Psoas muscle (tissue), 8 donors: ENCODE data around the gene NUP188. TPM values are rescaled to one million over a fixed set of nuclear protein-coding genes. Genes with fewer than 3 reads are reported as not detected.
"Not testable (repeated sequence)": the region's sequence is repeated elsewhere in the genome, so short reads cannot be mapped to it uniquely, and the experiment has no call there.

Experiments
- ATAC-seq, 4 donors: fragments of 200-7000 bp; cut with Tn5 transposase; one replicate each; pipeline ENCODE4 v1.9.1; 2020; ENCODE audit warnings: moderate library complexity in 3 of 4, mild to moderate bottlenecking in 2 of 4
- DNase-seq, 2 donors: peaks; one replicate each; pipeline ENCODE4 v3.0.0-alpha.2; 2020
- H3K27ac ChIP-seq: fragments of 200-600 bp; one replicate; pipeline ENCODE4 v1.8.0; 2022
- H3K27me3 ChIP-seq, 3 donors: fragments of 200-600 bp in 1 of 3; one replicate each; pipeline versions ENCODE4 v1.6.1 to v1.8.0; 2013 to 2022; ENCODE audit warnings: low read length in 2 of 3, mild to moderate bottlenecking in 2 of 3, moderate library complexity in 1 of 3; ENCODE audit not compliant: insufficient read depth in 3 of 3
- H3K36me3 ChIP-seq, 2 donors: fragments of 200-600 bp in 1 of 2; one replicate each; pipeline versions ENCODE4 v1.6.1 to v1.8.0; 2013 to 2022; ENCODE audit warnings: low read depth in 1 of 2, mild to moderate bottlenecking in 1 of 2, moderate library complexity in 1 of 2; ENCODE audit not compliant: insufficient read depth in 1 of 2
- H3K4me1 ChIP-seq: fragments of 200-600 bp; one replicate; pipeline ENCODE4 v1.8.0; 2022
- H3K4me3 ChIP-seq: fragments of 200-600 bp; one replicate; pipeline ENCODE4 v1.8.0; 2022; ENCODE audit warnings: mild to moderate bottlenecking
- H3K9me3 ChIP-seq: fragments of 200-600 bp; one replicate; pipeline ENCODE4 v1.8.0; 2022
- CTCF ChIP-seq: fragments of 200-600 bp; IDR thresholded peaks from one replicate; pipeline ENCODE4 v1.8.0; 2022; ENCODE audit warnings: antibody characterized with exemption
- WGBS, 3 donors: extraction: QIAGEN DNeasy Blood & Tissue Kit; methylation state at CpG; one replicate each; pipeline versions ENCODE4 v1.1.6 to v1.1.7; 2013; 5-methylcytosine and 5-hydroxymethylcytosine counted together
- intact Hi-C, 2 donors: fragments of 100-400 bp; cut with DNase I; formaldehyde crosslinking; loops; one replicate each; pipeline versions ENCODE4 v1.11.0 to v1.14.2; 2022
- polyA plus RNA-seq, 3 donors: library from polyadenylated mRNA; stranded (reverse); fragments of 200-250 nt; gene quantifications; one replicate each; pipeline ENCODE4 v1.2.3, GENCODE V29; 2013
- total RNA-seq, 4 donors: library from RNA; stranded (reverse); fragmentation: NEBNext Ultra II Directional in 2 of 4; extraction: Animal tissue kit (Norgen Biotek cat#: 25700) in 2 of 4; gene quantifications; one replicate each; pipeline versions ENCODE4 v1.2.1 to v1.2.4, GENCODE V29; 2021 to 2023
- donor health status: healthy with polysubstance abuse.
- donor health status: DM: no; HTN: no; CAD: no; lungs with moderate emphysema.
- donor health status: Bipolar disorder and iron deficiency.
- donor health status: healthy.
- donor health status: DM: yes; HTN: yes; CAD: no.
- donor health status: DM: no; HTN: no; CAD: no.
- donor health status: DM: no; HTN: no; CAD: no.
- donor health status: DM: yes; HTN: yes; CAD: no.

The NUP188 gene
- total and polyA plus RNA-seq, 7 donors = 9.8 to 28.1 (median 25.1) TPM

- peak in 3 of 4 donors; percentile 33 to 45 (median 35) for ATAC-seq
- Histone ChIP-seq H3K36me3 (peaks cover 0 to 50% of the 10 kb centered on the region in 2 donors), H3K4me1 (peaks cover 8% of the 10 kb centered on the region), H3K9me3 (no peaks in the 10 kb centered on the region), H3K27me3 (no peaks in the 10 kb centered on the region), H3K27ac (peak overlapping the region; percentile 93), H3K4me3 (peak overlapping the region; percentile 99)
- TF ChIP-seq CTCF = no peak
- DNase-seq = peak; percentile 38 to 64
- 16 to 24% (median 17%) methylated on average over 30 of the region's 30 CpGs for WGBS, 3 donors
- intact Hi-C loops = loop anchor here in 1 of 2 donors (1.0 to 10.0 kb wide), 3 partner anchors 29 to 222 kb away; partner anchors contain the start of genes SH3GLB2 and ZDHHC12
Observed at GRCh38 chr9:128946571-128947276, 775 bp upstream of the NUP188 start.

- 0 to 2% (median 0%) methylated on average over 19 to 20 of the region's 20 CpGs for WGBS, 3 donors
- Histone ChIP-seq H3K36me3 (peaks cover 0 to 50% of the 10 kb centered on the region in 2 donors), H3K27me3 (no peaks in the 10 kb centered on the region), H3K4me1 (peaks cover 8% of the 10 kb centered on the region), H3K4me3 (peak overlapping the region; percentile 99), H3K27ac (peak overlapping the region; percentile 93), H3K9me3 (no peaks in the 10 kb centered on the region)
- ATAC-seq (no peak), DNase-seq (no peak)
- intact Hi-C loops = loop anchor here in 1 of 2 donors (1.0 to 10.0 kb wide), 3 partner anchors 30 to 222 kb away; partner anchors contain the start of genes SH3GLB2 and ZDHHC12
- TF ChIP-seq CTCF = no peak
Observed at GRCh38 chr9:128947277-128947526, 297 bp upstream of the NUP188 start.

- H3K27ac ChIP-seq, H3K9me3 ChIP-seq, ATAC-seq, DNase-seq, H3K4me1 ChIP-seq, H3K4me3 ChIP-seq, H3K27me3 ChIP-seq: not testable (repeated sequence)
- intact Hi-C loops = loop anchor here in 1 of 2 donors (10.0 kb wide), 1 partner anchor 377 kb away; no protein-coding TSS in a partner anchor
- peaks cover 6 to 86% of the 10 kb centered on the region in 2 donors for H3K36me3 ChIP-seq
- WGBS, 3 donors = 93 to 96% (median 94%) methylated on average over 7 to 9 of the region's 9 CpGs
Observed at GRCh38 chr9:128961403-128961802, 13.9 kb downstream of the NUP188 start.

GRCh38 chr9:128969491-128969890 is 22.0 kb downstream of the NUP188 start:
- 96 to 98% (median 97%) methylated on average over 5 of the region's 5 CpGs for WGBS, 3 donors
- Histone ChIP-seq H3K4me1 (no peaks in the 10 kb centered on the region), H3K9me3 (no peaks in the 10 kb centered on the region), H3K36me3 (peaks cover 20 to 81% of the 10 kb centered on the region in 2 donors), H3K27me3 (no peaks in the 10 kb centered on the region), H3K4me3 (no peak overlapping the region), H3K27ac (no peak overlapping the region)
- ATAC-seq (no peak), DNase-seq (no peak)
- no peak for TF ChIP-seq CTCF
- intact Hi-C loops = loop anchor here in 1 of 2 donors (10.0 kb wide), 1 partner anchor 385 kb away; no protein-coding TSS in a partner anchor

- H3K36me3 ChIP-seq = peaks cover 17 to 100% of the 10 kb centered on the region in 2 donors
- intact Hi-C loops = no loop called here
- no peaks in the 10 kb centered on the region for H3K9me3 ChIP-seq
- no peak for TF ChIP-seq CTCF
- no peaks in the 10 kb centered on the region for H3K4me1 ChIP-seq
- no peak for DNase-seq
- no peaks in the 10 kb centered on the region for H3K27me3 ChIP-seq
- H3K27ac ChIP-seq = no peak overlapping the region
- no peak for ATAC-seq
- no peak overlapping the region for H3K4me3 ChIP-seq
- 80 to 83% (median 83%) methylated on average over 4 of the region's 4 CpGs for WGBS, 3 donors
Observed at GRCh38 chr9:128972956-128973355, 25.5 kb downstream of the NUP188 start.
